ENCODE data around the gene TMEM82.

TMEM82 gene

DNA sequence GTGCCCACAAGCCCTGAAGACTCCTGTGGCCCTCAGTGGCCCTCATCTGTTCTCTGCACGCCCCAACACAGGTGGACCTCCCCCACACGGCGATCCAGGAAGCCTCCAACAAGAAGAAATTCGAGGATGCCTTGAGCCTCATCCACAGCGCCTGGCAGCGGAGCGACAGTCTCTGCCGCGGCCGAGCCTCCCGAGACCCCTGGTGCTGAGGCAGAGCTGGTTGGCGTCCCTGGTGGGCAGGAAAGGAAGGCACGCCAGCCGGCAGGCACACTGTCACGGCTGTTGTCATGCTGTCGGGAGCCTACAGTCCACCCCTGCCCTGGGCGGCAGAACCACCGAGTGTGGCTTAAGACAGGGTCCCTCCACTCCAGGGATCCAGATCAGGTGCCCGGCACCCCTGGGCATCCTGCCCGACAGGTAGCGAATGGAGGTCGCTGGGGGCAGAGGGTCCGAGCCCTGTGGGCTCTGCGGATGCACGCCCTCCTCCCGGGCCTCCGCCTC is 8.5 kb upstream of the TMEM82 start:
- TF ChIP-seq, protein P1, sequence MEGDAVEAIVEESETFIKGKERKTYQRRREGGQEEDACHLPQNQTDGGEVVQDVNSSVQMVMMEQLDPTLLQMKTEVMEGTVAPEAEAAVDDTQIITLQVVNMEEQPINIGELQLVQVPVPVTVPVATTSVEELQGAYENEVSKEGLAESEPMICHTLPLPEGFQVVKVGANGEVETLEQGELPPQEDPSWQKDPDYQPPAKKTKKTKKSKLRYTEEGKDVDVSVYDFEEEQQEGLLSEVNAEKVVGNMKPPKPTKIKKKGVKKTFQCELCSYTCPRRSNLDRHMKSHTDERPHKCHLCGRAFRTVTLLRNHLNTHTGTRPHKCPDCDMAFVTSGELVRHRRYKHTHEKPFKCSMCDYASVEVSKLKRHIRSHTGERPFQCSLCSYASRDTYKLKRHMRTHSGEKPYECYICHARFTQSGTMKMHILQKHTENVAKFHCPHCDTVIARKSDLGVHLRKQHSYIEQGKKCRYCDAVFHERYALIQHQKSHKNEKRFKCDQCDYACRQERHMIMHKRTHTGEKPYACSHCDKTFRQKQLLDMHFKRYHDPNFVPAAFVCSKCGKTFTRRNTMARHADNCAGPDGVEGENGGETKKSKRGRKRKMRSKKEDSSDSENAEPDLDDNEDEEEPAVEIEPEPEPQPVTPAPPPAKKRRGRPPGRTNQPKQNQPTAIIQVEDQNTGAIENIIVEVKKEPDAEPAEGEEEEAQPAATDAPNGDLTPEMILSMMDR (conservative IDR thresholded peaks at IDR 0.05), result no peak
- H3K27ac ChIP-seq, result no peak overlapping the region

DNA sequence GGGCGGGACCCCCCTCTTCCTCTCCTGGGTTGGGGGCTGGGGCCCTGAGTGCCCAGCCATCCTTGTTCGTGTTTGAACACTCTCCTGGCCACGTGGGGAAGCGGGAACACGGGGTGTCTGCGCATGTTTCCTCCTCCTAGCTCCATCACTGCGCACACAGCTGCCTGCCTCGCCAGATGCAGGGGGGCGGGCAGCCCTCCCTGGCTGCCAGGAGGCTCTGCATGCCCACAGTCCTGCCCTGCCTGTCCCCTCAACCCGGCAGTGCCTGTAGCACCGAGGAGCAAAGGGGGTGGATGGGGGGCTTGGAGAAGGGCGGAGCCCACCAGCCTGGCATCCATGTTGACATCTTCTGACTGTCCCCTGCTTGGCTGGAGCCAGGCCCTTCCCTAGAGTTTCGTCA is 8.0 kb upstream of the TMEM82 start:
- TF ChIP-seq, protein P1 (conservative IDR thresholded peaks at IDR 0.05), result no peak
- H3K27ac ChIP-seq, result no peak overlapping the region

DNA sequence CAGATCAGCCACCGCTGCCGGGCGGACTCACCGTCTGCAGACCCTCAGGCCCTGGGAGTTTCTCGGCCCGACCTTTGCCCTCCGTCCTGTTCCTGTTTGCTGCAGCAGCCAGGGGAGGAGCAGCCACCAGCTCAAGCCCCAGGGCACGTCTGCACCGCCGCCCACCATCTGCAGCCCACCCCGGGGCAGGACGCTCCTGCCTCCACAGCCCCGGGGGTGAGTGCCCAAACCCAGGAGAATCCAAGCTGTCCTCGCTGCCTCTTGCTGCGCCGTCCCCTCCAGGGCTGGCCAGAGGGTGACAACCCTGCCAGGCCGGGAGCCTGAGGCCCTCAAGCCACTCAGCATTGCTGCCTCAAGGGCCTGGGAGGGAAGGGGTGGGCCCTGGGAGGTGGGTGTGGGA is 7.4 kb upstream of the TMEM82 start:
- TF ChIP-seq, protein P1 (conservative IDR thresholded peaks at IDR 0.05), result no peak
- no peak overlapping the region for H3K27ac ChIP-seq

DNA sequence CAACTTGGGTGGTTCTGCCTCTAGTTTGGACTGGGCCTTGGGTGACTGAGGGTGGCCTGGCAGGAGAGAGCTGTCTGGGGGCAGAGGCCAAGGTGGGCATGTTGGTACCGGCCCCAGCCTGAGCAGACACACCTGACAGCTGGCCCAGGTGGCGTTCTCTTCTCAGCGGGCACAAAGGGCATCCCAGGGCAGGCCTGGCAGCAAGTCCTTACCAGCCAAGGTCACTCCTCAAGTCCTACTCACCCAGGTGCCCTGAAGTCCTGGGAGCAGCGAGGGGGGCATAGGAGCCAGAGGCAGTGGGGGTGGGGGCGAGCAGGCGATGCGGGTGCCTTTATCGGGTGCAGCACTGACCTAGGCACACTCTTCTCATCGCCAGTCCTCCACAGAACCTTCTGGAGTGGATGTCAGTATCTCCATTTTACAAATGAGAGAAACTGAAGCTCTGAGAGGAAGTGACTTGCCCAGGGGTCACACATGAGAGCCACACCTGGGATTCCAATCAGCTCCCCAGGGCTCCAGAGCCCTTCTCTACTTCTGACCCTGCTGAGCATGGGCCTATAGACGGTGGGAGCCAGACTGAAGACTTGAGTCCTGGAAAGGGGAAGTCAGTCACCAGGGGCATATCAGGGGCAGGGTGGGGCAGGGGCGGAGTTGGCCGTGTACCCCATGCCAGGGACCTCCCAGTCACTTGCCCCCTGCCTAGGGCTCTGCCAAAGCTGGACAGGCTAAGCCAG is 6.8 kb upstream of the TMEM82 start:
- H3K27ac ChIP-seq, result no peak overlapping the region
- TF ChIP-seq, protein P1 (conservative IDR thresholded peaks at IDR 0.05), result no peak

DNA sequence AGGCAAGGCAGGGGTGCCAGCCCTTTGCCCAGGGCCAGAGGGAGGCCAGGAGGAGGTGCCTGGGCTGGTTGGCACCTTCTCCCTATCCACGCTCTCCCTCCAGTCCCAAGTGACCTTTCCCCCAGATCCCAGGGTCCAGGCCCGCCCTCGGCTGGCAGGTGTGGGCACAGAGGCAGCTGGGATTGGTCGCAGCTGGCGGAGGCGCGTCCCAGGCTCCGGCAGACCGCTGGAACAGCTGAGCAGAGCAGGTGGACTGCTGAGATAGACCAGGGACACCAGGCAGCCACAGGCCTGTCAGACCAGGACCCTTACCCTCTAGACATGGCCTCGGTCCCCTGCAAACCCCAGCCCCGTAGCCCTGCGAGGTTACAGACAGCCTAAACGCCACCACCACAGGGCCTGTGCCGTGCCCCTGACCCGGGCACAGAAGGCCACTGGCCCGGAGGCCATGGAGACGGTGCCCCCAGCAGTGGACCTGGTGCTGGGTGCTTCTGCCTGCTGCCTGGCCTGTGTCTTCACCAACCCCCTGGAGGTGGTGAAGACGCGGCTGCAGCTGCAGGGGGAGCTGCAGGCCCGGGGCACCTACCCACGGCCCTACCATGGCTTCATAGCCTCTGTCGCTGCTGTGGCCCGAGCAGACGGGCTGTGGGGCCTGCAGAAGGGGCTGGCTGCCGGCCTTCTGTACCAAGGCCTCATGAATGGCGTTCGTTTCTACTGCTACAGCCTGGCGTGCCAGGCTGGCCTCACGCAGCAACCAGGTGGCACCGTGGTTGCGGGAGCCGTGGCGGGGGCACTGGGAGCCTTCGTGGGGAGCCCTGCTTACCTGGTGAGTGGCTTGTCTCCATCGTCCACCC is 6.0 kb upstream of the TMEM82 start, which contains the start of gene SLC25A34:
TSS of gene SLC25A34 (plus strand) at position 221 of the 854 bp plus-strand sequence. CDS start at position 449, 228 bp downstream.
- TF ChIP-seq, protein P1 (conservative IDR thresholded peaks at IDR 0.05), result no peak
- no peak within 1 kb of the TSS for H3K27ac ChIP-seq

DNA sequence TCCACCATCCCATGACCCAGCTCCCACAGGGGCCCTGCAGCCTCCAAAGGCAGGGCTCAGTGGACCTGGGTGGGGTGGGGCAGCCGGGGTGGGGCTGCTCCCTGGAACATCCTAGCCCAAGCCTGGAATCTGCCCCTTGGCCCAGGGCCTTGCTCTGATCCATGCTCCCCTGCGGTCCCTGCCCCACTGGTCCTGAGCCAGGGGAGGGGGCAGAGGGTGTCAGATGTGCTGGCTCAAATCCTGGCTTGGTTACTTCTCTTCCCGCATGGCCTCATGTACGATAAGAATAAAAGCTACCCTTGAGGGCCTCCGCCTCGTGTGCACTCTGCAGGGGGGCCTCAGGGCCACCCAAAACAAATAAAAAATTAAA is 5.4 kb upstream of the TMEM82 start:
- TF ChIP-seq, protein P1 (conservative IDR thresholded peaks at IDR 0.05), result no peak
- no peak overlapping the region for H3K27ac ChIP-seq

All from VCaP (cell line).